Dermis microvascular lymphatic vessel endothelial cell (primary cell): ENCODE results near the gene RANBP1. TPM values are rescaled to one million over a fixed set of nuclear protein-coding genes. Genes with fewer than 3 reads are reported as not detected.

ENCODE experiments used
- DNase-seq, 2 donors: peaks; one replicate each; pipeline versions ENCODE4 v3.0.0 to v3.0.0-alpha.2; 2010; ENCODE audit warnings: low read depth in 2 of 2
- total RNA-seq: library from RNA; depleted of rRNA; stranded (reverse); fragments of >200 nt; gene quantifications from 2 replicates; pipeline ENCODE4 v1.2.1, GENCODE V29; 2014

Gene RANBP1
- total RNA-seq, 1 donor from 2014 or later = 148 TPM

- no peak for DNase-seq
These were observed 27.6 kb upstream of the RANBP1 start for GRCh38 chr22:20088263-20088648.

DNA sequence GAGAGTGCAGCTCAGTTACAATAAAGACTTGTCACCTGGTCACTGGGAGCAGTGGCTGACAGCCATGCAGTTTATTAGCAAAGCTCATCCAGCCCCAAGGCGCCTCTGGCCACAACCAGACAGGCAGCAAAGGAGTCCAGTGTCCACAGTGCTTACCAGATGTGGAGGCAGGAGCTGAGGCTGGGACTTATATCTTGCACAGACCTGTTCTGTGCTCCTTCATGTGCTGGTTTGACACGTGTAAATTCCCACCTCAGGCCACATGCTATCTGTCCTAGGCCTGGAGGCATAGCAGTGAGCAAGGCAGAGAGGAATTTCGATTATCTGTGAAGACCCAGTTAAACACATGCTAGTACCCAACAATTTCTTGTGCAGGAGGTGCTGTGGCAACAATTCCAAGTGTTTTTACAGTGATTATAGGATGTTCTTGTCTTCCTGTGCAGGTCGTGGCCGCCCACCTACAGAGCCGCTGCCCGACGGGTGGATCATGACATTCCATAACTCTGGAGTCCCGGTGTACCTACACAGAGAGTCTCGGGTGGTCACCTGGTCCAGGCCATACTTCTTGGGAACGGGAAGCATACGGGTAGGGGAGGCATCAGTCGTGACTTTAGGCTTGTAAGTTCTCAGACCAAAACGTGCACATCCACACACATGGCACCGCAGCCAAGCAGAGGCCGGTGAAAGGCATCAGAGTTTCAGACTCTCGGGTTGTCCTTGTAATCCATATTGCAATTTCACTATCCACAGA, 26.5 kb upstream of the RANBP1 start:
- no peak for DNase-seq

DNA sequence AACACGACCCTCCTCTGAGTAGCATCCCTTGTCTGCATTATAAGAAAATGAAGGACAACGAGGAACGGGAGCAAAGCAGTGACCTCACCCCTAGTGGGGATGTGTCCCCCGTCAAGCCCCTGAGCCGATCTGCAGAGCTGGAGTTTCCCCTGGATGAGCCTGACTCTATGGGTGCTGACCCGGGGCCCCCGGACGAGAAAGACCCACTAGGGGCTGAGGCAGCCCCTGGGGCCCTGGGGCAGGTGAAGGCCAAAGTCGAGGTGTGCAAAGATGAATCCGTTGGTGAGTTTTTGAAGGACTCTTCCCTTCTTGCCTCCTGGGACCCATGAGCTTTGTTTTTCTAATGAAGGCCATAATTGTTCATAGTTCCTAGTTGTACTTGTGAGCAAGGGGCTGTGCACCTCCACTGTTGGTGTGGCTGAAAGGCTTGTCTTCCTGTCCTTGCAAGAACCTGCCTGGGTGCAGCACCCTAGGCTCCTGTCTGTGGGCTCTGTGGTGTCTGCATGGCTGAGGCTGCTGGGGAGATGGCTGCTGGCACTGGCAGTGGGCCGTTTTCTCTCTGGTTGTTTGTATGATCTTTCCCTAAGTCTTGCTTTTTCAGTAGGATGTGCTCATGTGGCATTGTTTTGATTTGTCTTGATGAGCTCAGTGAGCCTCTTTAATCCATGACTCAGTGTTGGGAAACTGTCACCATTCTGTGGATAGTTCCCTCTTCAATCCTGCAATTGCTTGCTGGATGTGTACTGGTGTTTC, 25.8 kb upstream of the RANBP1 start:
- no peak for DNase-seq

GRCh38 chr22:20090730-20091240, 25.1 kb upstream of the RANBP1 start:
- no peak for DNase-seq

DNA sequence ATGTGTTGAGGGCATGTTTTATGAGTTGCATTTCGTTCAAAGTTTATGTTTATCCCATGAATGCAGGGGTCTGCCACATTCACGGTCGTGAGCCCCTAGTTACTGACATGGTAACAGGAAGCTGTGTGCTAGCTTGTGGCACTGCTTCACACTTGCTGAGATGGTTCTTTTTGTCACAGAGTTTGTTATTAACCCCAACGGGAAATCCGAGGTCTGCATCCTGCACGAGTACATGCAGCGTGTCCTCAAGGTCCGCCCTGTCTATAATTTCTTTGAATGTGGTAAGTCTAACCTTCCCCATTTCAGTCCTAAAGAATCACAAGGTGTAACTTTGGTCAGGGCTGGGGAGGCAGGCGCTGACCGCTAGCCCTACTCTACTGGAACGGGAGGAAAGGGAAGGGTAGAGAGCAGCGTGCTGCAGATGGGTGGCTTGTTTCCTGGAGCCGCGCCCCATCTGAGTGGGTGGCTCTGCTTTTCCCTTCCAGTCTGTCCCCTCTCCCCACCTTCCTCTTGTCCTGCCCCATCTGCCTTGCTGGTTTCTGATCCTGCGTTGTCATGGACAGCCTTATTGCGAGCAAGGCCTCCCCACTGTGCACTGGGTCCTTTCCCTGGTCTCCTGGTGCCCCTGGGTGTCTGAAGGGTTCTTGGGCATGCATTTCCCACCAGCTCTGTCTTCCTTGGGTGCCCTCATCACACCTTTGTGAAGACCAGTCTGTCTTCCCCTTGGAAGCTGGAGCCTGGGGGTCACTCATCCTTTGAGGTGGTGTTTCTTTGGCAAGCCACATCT, 24.0 kb upstream of the RANBP1 start:
- DNase-seq = no peak

GRCh38 chr22:20092477-20092854, 23.4 kb upstream of the RANBP1 start:
- no peak for DNase-seq

- DNase-seq = no peak
These were observed 22.3 kb upstream of the RANBP1 start for GRCh38 chr22:20093418-20094196.

- DNase-seq = no peak
These were observed 21.6 kb upstream of the RANBP1 start for GRCh38 chr22:20094197-20094807.

DNA sequence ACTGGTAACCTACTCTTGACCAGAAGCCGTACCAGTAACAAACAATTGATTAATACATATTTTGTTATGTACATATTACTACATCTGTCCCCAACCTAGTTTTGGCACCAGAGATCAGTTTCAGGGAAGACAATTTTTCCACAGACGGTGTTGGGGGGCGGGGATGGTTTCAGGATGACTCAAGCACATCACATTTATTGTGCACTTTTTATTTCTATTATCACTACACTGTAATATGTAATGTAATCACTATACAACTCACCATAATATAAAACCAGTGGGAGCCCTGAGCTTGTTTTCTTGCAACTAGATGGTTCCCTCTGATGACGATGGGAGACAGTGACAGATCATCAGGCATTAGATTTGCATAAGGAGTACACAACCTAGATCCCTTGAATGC, 20.4 kb upstream of the RANBP1 start:
- no peak for DNase-seq

- DNase-seq = no peak
These were observed 19.1 kb upstream of the RANBP1 start for GRCh38 chr22:20096574-20097420.

DNA sequence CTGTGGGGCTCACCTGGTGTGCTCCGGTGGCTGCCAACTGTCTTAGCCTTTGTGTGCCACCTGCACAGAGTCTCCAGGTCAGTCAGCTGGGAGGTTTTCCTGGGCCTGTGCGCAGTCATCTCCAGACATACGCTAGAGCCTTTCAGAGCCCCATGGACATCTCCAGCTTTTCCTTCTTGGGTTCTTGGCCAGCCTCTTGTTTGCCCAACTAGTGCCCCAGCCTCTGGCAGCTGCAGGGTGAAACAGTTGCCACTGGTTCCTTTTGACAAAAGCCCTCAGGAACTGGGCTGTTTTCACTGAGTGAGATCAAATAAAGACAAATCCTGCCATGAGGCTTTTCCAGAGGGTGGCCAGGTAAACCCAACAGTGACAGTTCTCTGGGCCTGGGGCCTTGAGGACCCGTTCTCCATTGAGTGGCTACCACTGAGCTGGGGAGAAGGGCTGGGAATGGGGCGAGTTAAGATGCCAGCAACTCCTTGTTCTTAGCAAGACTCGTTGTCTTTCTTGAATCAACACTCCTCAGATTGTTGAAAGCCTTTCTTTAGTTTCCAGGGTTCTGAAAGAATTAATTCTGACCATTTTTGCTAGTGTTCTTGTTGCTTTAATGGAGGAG, 16.7 kb upstream of the RANBP1 start:
- no peak for DNase-seq

DNA sequence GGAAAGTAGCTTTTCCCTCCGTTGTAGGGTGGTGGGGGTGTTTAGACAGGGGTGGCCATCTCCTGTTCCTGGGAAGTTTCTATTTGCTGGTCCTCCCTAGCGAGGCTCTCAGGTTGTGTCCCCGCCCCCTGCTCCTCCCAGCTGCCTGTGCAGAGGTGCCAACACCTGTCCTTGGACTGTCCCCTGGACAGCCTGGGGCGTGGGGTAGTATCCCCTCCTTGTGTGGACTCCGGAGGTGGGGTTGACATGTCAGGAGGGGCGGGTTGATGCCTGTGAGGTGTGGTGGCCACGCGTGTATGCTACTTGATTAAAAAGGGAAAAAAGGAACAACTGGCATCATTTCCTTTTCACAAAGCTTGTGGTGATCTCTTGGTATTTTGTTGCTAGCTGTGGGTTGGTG, 14.3 kb upstream of the RANBP1 start:
- DNase-seq = no peak

DNA sequence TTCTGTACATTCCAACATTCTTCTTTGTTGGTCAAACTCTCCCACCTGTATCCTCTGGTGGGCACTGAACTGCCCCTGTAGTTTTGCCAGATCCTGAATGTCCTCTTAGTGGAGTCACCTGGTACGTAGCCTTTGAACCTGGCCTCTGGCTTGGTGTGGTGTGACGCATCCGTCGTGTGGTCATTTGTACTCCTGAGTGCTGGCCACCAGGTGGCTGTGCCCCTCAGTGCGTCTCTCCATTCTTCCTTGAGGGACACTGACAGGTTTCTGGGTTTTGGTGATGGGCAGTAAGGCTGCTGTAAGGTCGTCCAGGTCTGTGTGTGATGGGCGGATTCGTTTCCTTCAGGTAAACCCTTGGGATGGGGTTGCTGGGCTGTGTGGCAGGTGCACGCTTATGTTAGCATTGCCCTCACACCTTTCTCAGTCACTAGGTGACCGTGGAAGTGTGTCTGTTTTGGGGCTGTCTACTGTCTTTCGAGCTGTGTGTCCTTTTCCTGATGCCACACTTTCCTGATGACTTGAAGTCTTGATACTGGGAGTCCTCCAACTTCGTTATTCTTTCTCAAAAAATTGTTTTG, 13.6 kb upstream of the RANBP1 start:
- no peak for DNase-seq

DNA sequence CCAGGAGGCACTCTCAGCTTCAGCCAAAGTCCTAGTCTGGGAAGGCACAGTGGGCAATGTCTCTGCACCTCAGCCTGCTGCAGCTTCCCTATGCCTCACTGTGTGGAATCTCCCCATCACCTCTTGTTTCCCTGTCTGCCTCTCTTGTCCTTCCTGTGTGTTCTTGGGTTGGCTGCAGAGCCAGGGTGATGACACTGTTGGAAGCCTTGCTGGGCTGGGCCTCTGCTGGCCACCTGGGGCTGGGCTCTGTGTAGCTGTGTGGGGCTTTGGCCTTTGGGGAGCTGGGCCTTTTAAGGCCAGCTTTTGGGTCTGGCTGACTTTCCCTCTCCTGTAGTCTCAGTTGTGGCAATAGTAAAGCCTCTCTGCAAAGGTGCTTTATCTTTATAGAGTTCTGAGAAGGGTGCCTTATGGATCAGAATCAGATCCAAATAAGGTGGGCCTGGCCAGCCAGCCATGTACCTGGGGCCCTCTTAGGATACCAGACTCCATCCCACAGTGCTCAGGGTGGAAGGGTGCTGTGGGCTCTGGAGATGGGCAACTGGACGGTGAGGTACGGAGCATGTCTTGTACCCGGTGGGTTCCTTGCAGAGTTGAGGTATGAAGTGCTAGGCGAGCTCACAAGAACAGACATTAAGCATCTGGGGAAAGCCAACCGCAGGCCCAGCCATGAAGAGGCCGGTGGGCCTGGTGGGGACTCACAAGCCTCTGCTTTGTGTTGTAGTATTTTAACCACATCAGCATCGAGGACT, 10.3 kb upstream of the RANBP1 start:
- DNase-seq = no peak

DNA sequence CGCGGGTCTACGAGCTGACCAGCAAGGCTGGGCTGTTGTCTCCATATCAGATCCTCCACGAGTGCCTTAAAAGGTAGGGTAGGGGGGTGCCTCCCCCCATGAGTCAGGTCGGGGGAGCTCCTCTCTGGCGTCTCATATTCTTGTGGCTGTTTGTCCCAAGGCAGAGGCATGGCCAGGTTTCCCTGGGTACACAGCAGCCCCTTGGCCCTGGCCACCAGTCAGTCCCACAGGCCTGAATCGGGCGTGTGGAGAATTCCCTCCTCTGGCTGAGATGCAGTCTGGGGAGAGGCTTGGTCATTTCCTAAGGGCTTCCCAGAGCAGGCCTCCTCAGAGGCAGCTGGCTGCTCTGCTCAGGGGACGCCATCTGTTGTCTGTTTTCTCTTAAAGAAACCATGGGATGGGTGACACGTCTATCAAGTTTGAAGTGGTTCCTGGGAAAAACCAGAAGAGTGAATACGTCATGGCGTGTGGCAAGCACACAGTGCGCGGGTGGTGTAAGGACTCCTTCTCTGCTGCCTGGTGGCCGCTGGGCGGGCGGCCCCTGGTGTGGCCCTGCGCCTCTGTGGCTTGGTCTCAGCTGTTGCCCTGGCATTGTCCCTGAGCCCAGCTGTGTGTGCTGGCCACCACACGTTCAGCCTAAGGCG, 9.6 kb upstream of the RANBP1 start:
- no peak for DNase-seq

- DNase-seq = no peak
These were observed 9.1 kb upstream of the RANBP1 start for GRCh38 chr22:20106849-20107237.

- no peak for DNase-seq
These were observed 8.4 kb upstream of the RANBP1 start for GRCh38 chr22:20107471-20107901.
